A673 (cell line): Measurements from ENCODE around the gene HLA-G.

Source experiments
- CTCF ChIP-seq: fragments of 300-800, 200-600 bp; sonication (generic); conservative IDR thresholded peaks from 2 replicates; pipeline ENCODE4 v1.5.1; 2017; ENCODE audit warnings: low read depth, mild to moderate bottlenecking, antibody characterized with exemption, low read length, moderate library complexity, mixed read lengths
- EZH2 ChIP-seq: fragments of 200-600 bp; sonication (generic); IDR thresholded peaks from 2 replicates; pipeline ENCODE4 v1.6.1; 2017; ENCODE audit warnings: borderline replicate concordance, low read depth, mild to moderate bottlenecking, mixed read lengths, antibody characterized with exemption, low read length; ENCODE audit not compliant: poor library complexity, severe bottlenecking

GRCh38 chr6:29851190-29851589 lies 23.6 kb downstream of the HLA-G start:
- TF ChIP-seq CTCF (no peak), EZH2 (no peak)
